Activated naive CD4-positive, alpha-beta T cell treated with anti-CD3 and anti-CD28 coated beads, Interleukin-2, amount 50 U/mL, for 16 hours (primary cell): Measurements from ENCODE around the gene FBXO42.

Experiments used
- DNase-seq: peaks from one replicate; pipeline ENCODE4 v3.0.0-alpha.2; 2020

Gene FBXO42

GRCh38 chr1:16321176-16321867 lies 31.0 kb downstream of the FBXO42 start:
- no peak for DNase-seq

- no peak for DNase-seq
Observed at GRCh38 chr1:16318555-16318954, 33.7 kb downstream of the FBXO42 start.

GRCh38 chr1:16315437-16315836 lies 36.8 kb downstream of the FBXO42 start:
- no peak for DNase-seq

- no peak for DNase-seq
Observed at GRCh38 chr1:16307222-16307621, 45.1 kb downstream of the FBXO42 start.

- DNase-seq, result no peak
Observed at GRCh38 chr1:16302709-16303627, 49.3 kb downstream of the FBXO42 start.

GRCh38 chr1:16300436-16300835 lies 51.8 kb downstream of the FBXO42 start:
- DNase-seq, result no peak

- no peak for DNase-seq
Observed at GRCh38 chr1:16298653-16299052, 53.6 kb downstream of the FBXO42 start.

GRCh38 chr1:16296643-16297042 lies 55.6 kb downstream of the FBXO42 start:
- no peak for DNase-seq

GRCh38 chr1:16294219-16295212 lies 57.8 kb downstream of the FBXO42 start:
- no peak for DNase-seq

- no peak for DNase-seq
Observed at GRCh38 chr1:16293538-16293937, 58.7 kb downstream of the FBXO42 start.

GRCh38 chr1:16292739-16293138 lies 59.5 kb downstream of the FBXO42 start:
- no peak for DNase-seq

- no peak for DNase-seq
Observed at GRCh38 chr1:16289959-16290358, 62.3 kb downstream of the FBXO42 start.

- no peak for DNase-seq
Observed at GRCh38 chr1:16286122-16286521, 66.2 kb downstream of the FBXO42 start.

GRCh38 chr1:16281765-16282164 lies 70.5 kb downstream of the FBXO42 start:
- no peak for DNase-seq

GRCh38 chr1:16279186-16279585 lies 73.1 kb downstream of the FBXO42 start:
- DNase-seq, result no peak

GRCh38 chr1:16276302-16277030 lies 75.8 kb downstream of the FBXO42 start:
- DNase-seq, result no peak

GRCh38 chr1:16275591-16275990 lies 76.7 kb downstream of the FBXO42 start:
- DNase-seq, result no peak

- no peak for DNase-seq
Observed at GRCh38 chr1:16267690-16268180, 84.5 kb downstream of the FBXO42 start.

GRCh38 chr1:16266411-16267118 lies 85.7 kb downstream of the FBXO42 start:
- no peak for DNase-seq

GRCh38 chr1:16262067-16262466 lies 90.2 kb downstream of the FBXO42 start:
- DNase-seq, result no peak

- no peak for DNase-seq
Observed at GRCh38 chr1:16260814-16261213, 91.5 kb downstream of the FBXO42 start.
